Effector memory CD4-positive, alpha-beta T cell (primary cell): Measurements from ENCODE around the gene TMEM74B.

Source experiments
- DNase-seq, 3 donors: peaks; one replicate each; pipeline ENCODE4 v3.0.0-alpha.2; 2020
- H3K27ac ChIP-seq: 2 replicates; pipeline ENCODE4 v1.7.0; 2013; ENCODE audit warnings: mild to moderate bottlenecking, low read length, moderate library complexity; ENCODE audit not compliant: insufficient read depth, poor library complexity, severe bottlenecking
- H3K27me3 ChIP-seq: replicated peaks from 2 replicates; pipeline ENCODE4 v1.7.0; 2013; ENCODE audit warnings: mild to moderate bottlenecking, low read length; ENCODE audit not compliant: insufficient read depth, control insufficient read depth, poor library complexity, severe bottlenecking
- H3K36me3 ChIP-seq: 2 replicates; pipeline ENCODE4 v1.7.0; 2013; ENCODE audit warnings: mild to moderate bottlenecking, low read length, moderate library complexity; ENCODE audit not compliant: control insufficient read depth, insufficient read depth
- H3K4me1 ChIP-seq: 2 replicates; pipeline ENCODE4 v1.7.0; 2013; ENCODE audit warnings: low read length, mild to moderate bottlenecking; ENCODE audit not compliant: control insufficient read depth, insufficient read depth, poor library complexity, severe bottlenecking
- H3K4me3 ChIP-seq: 2 replicates; pipeline ENCODE4 v1.7.0; 2013; ENCODE audit warnings: low read length, low read depth, mild to moderate bottlenecking; ENCODE audit not compliant: insufficient read depth, poor library complexity, severe bottlenecking
- H3K9me3 ChIP-seq: 2 replicates; pipeline ENCODE4 v1.7.0; 2013; ENCODE audit warnings: mild to moderate bottlenecking, low read length, moderate library complexity; ENCODE audit not compliant: control insufficient read depth

TMEM74B gene

GRCh38 chr20:1191299-1191698 lies 6.5 kb upstream of the TMEM74B start:
- H3K27ac ChIP-seq, result no peak overlapping the region
- no peaks in the 10 kb centered on the region for H3K27me3 ChIP-seq
- no peaks in the 10 kb centered on the region for H3K9me3 ChIP-seq
- no peak overlapping the region for H3K4me3 ChIP-seq
- no peak for DNase-seq
- no peaks in the 10 kb centered on the region for H3K36me3 ChIP-seq
- H3K4me1 ChIP-seq, result no peaks in the 10 kb centered on the region

GRCh38 chr20:1190847-1191246 lies 6.1 kb upstream of the TMEM74B start:
- no peak for DNase-seq
- H3K4me1 ChIP-seq, result no peaks in the 10 kb centered on the region
- no peaks in the 10 kb centered on the region for H3K36me3 ChIP-seq
- no peak overlapping the region for H3K4me3 ChIP-seq
- H3K27me3 ChIP-seq, result no peaks in the 10 kb centered on the region
- no peak overlapping the region for H3K27ac ChIP-seq
- no peaks in the 10 kb centered on the region for H3K9me3 ChIP-seq

- no peak overlapping the region for H3K27ac ChIP-seq
- no peaks in the 10 kb centered on the region for H3K9me3 ChIP-seq
- no peak for DNase-seq
- no peaks in the 10 kb centered on the region for H3K36me3 ChIP-seq
- H3K4me1 ChIP-seq, result peaks cover under 1% of the 10 kb centered on the region
- peaks cover 1% of the 10 kb centered on the region for H3K27me3 ChIP-seq
- H3K4me3 ChIP-seq, result no peak overlapping the region
These were observed 5.0 kb upstream of the TMEM74B start for GRCh38 chr20:1189827-1190226.

DNA sequence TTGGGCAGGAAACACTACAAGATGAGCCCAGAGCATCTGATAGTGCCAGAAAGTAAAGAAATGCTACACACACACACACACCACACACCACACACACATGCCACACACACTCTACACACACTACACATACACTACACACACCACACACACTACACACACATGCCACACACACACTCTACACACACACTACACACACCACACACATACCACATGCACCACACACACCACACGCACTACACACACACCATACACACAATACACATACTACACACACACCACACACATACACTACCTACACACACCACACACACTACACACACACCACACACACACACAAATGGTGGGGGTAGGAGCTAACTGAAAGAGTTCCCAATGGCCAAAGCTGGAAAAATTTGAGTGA lies 3.6 kb upstream of the TMEM74B start:
- Histone ChIP-seq H3K36me3 (no peaks in the 10 kb centered on the region), H3K4me3 (no peak overlapping the region), H3K9me3 (no peaks in the 10 kb centered on the region), H3K27me3 (peaks cover 3% of the 10 kb centered on the region), H3K4me1 (peaks cover 3% of the 10 kb centered on the region), H3K27ac (no peak overlapping the region)
- no peak for DNase-seq

DNA sequence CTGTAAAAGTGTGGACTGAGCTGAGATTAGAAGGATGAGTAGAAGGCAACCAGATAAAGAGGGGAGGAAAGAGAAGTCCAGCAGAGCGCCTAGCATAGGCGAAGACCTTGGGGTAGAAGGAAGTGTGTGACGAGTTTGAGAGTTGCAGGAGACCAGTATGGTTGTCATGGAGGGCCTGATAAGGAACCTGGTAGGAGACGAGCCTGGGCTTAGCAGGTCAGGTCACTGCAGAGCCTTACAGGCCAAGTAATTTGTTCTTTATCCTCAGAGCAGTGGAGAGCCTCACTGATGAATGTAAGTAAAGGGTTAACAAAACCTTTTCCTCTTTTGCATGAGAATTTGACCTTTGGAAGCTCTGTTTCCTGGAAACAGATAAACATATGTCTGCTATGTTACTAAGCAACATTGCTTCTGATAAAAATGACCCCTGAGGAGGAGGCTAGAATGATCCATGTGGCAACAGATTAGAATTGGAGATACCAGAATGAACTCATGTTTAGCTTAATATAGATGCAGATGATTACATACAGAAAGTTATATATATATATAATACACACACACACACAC lies 2.9 kb upstream of the TMEM74B start:
- H3K27me3 ChIP-seq, result peaks cover 3% of the 10 kb centered on the region
- H3K4me3 ChIP-seq, result no peak overlapping the region
- no peaks in the 10 kb centered on the region for H3K9me3 ChIP-seq
- no peak for DNase-seq
- H3K4me1 ChIP-seq, result peaks cover 3% of the 10 kb centered on the region
- no peaks in the 10 kb centered on the region for H3K36me3 ChIP-seq
- no peak overlapping the region for H3K27ac ChIP-seq

- H3K27me3 ChIP-seq, result peaks cover 3% of the 10 kb centered on the region
- no peak for DNase-seq
- peaks cover 3% of the 10 kb centered on the region for H3K4me1 ChIP-seq
These were observed 1.7 kb upstream of the TMEM74B start for GRCh38 chr20:1186367-1186991.

DNA sequence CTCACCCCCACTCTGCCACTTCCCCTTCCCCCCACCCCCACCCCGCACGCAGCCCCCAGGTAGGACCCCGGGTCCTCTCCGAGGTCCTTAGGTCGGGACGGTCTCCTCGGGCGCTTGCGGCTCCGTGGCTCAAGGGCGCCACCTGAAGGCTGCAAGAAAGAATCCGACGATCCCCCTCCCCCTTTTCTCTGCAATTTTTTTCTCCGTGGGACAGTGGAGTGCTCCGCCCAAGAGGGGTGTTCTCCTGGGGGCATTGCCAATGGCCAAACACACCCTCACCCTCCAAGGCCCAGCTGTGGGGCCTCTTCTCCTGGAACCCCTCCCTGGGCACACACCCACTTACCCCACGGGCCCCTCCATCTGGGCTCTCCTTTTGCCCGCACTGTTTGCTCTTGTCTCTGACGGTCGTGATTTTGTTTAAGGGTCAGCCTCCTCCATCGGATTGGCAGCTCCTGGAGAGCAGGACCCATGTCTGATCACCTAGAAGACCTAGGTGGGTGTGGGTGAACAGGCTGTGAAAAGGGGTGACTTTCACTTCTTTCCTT lies 1.1 kb upstream of the TMEM74B start:
- H3K27ac ChIP-seq, result no peak overlapping the region
- no peak for DNase-seq
- H3K4me1 ChIP-seq, result peaks cover 3% of the 10 kb centered on the region
- H3K9me3 ChIP-seq, result no peaks in the 10 kb centered on the region
- peaks cover 3% of the 10 kb centered on the region for H3K27me3 ChIP-seq
- no peaks in the 10 kb centered on the region for H3K36me3 ChIP-seq
- H3K4me3 ChIP-seq, result no peak overlapping the region

More at GRCh38 chr20:1186367-1186991, 1.7 kb upstream of the TMEM74B start:
- Histone ChIP-seq H3K4me3 (no peak overlapping the region), H3K9me3 (no peaks in the 10 kb centered on the region), H3K27ac (no peak overlapping the region), H3K36me3 (no peaks in the 10 kb centered on the region)

DNA sequence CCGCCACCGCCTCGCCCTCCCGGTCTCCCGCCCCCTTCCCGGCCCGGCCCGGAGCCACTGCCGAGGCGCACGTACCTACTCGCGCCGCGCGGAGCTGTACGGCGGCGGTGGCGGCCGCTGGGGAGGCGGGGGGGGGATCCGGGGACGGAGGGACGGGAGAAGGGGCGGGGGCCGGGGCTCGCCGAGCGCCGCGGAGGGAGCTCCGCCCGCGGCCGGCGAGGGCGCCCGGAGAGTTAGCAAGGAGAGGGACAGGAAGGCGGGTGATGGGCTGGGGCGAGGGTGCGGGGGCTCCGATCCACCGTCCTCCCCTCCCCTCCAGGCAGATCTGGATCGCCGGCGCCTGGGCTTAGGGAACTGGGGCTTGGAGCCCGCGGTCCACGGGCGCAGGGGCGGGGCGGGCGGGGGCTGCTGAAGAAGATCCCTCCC lies 548 bp upstream of the TMEM74B start:
- H3K4me1 ChIP-seq, result peaks cover 3% of the 10 kb centered on the region
- H3K27me3 ChIP-seq, result peaks cover 3% of the 10 kb centered on the region
- no peak overlapping the region for H3K27ac ChIP-seq
- H3K36me3 ChIP-seq, result no peaks in the 10 kb centered on the region
- no peak for DNase-seq
- H3K9me3 ChIP-seq, result no peaks in the 10 kb centered on the region
- H3K4me3 ChIP-seq, result no peak overlapping the region

GRCh38 chr20:1184260-1184637 lies 532 bp downstream of the TMEM74B start:
- Histone ChIP-seq H3K27ac (no peak overlapping the region), H3K4me3 (no peak overlapping the region), H3K36me3 (no peaks in the 10 kb centered on the region), H3K27me3 (peaks cover 3% of the 10 kb centered on the region), H3K4me1 (peaks cover 3% of the 10 kb centered on the region), H3K9me3 (no peaks in the 10 kb centered on the region)
- DNase-seq, result no peak

GRCh38 chr20:1183153-1183552 lies 1.6 kb downstream of the TMEM74B start:
- Histone ChIP-seq H3K4me3 (no peak overlapping the region), H3K27me3 (peaks cover 3% of the 10 kb centered on the region), H3K4me1 (peaks cover 3% of the 10 kb centered on the region), H3K36me3 (no peaks in the 10 kb centered on the region), H3K27ac (no peak overlapping the region), H3K9me3 (no peaks in the 10 kb centered on the region)
- no peak for DNase-seq
